Measurements from ENCODE around the gene CEP85L. TPM values are rescaled to one million over a fixed set of nuclear protein-coding genes. Genes with fewer than 3 reads are reported as not detected.

CEP85L gene
- total RNA-seq, 1 experiment from 2014 or later = 4.8 TPM

DNA sequence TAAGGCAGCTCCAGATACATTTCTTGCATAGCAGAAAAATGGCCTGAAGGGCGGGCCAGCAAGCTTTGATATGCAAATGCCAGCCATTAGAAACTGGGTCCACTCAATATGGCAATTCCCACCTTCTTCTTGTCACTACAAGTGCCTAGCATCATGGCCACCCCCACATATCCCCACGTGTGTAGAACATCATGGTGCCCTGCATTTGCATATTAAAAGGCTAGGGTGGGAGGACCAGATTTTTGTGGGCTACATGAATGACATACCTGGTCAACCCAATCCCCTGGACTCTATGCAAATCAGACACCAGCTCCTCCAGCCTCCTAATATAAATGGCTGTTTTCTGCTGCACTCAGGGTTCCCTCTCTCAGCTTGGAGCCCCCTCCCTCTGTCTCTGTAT, 71.6 kb downstream of the CEP85L start:
- H3K36me3 ChIP-seq (ENCODE audit: insufficient read depth, low read length) = no peaks in the 10 kb centered on the region
- H3K27ac ChIP-seq (ENCODE audit: low read length) = no peak overlapping the region
- H3K9ac ChIP-seq (ENCODE audit: low read length) = no peak overlapping the region
- no peaks in the 10 kb centered on the region for H3K9me2 ChIP-seq (replicated peaks; ENCODE audit: insufficient read depth, low read length)
- no peak overlapping the region for H3K4me2 ChIP-seq (ENCODE audit: low read depth, low read length, poor library complexity, severe bottlenecking)
- no peak overlapping the region for H2AFZ ChIP-seq (ENCODE audit: low read length)
- H3K27me3 ChIP-seq (ENCODE audit: low read length) = no peaks in the 10 kb centered on the region
- H4K20me1 ChIP-seq (ENCODE audit: insufficient read depth, low read depth, low read length) = peaks cover 4% of the 10 kb centered on the region; the same call in 1 of the 2 replicates
- no peak overlapping the region for H3K4me3 ChIP-seq (ENCODE audit: low read length)
- H3K9me3 ChIP-seq (ENCODE audit: low read length) = peaks cover 17% of the 10 kb centered on the region
- no peaks in the 10 kb centered on the region for H3K4me1 ChIP-seq (ENCODE audit: low read length)
- H3K79me2 ChIP-seq (ENCODE audit: low read length) = no peaks in the 10 kb centered on the region
- no peak for DNase-seq

DNA sequence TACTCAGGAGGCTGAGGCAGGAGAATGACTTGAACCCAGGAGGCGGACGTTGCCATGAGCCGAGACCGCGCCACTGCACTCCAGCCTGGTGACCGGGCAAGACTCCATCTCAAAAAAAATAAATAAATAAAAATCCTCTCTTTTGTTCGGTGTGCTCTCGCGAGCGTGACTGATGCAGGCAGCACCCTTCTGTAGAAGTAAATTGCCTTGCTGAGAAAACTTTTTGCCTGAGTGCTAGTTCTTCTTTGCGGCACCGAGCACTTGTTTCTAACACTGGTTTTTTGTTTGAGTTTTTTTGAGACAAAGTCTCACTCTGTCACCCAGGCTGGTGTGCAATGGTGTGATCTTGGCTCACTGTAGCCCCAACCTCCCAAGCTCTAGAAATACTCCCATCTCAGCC, 72.8 kb downstream of the CEP85L start:
- no peaks in the 10 kb centered on the region for H3K79me2 ChIP-seq (ENCODE audit: low read length)
- H2AFZ ChIP-seq (ENCODE audit: low read length) = no peak overlapping the region
- 0 out of 2 replicates have a peak, but pooled peaks cover 4% of the 10 kb centered on the region for H4K20me1 ChIP-seq (ENCODE audit: insufficient read depth, low read depth, low read length)
- H3K9ac ChIP-seq (ENCODE audit: low read length) = no peak overlapping the region
- DNase-seq = no peak
- H3K4me1 ChIP-seq (ENCODE audit: low read length) = no peaks in the 10 kb centered on the region
- H3K9me3 ChIP-seq (ENCODE audit: low read length) = peaks cover 28% of the 10 kb centered on the region
- H3K4me2 ChIP-seq (ENCODE audit: low read depth, low read length, poor library complexity, severe bottlenecking) = no peak overlapping the region
- H3K27me3 ChIP-seq (ENCODE audit: low read length) = no peaks in the 10 kb centered on the region
- H3K9me2 ChIP-seq (replicated peaks; ENCODE audit: insufficient read depth, low read length) = no peaks in the 10 kb centered on the region
- no peak overlapping the region for H3K4me3 ChIP-seq (ENCODE audit: low read length)
- no peak overlapping the region for H3K27ac ChIP-seq (ENCODE audit: low read length)
- H3K36me3 ChIP-seq (ENCODE audit: insufficient read depth, low read length) = no peaks in the 10 kb centered on the region; the same call in 1 of the 2 replicates

DNA sequence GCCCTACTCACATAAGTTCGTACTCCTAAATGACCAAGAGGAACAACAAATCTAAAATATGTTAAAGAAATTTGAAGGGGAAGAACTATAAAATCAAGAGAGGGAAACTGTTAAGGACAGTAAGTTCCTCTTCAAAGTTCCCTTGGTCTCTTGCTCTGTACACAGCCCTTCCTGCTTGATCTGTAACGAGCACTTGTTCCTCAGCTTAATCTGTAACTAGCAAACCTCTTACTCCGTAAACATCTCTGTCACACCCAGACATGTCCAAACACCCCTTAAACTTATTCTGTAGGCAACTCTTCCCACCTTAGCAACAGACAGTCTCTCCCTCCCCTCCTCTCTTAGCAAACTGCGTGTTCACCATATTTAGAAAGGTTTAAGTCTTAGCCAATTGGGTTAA, 73.4 kb downstream of the CEP85L start:
- Histone ChIP-seq H3K4me2 (ENCODE audit: low read depth, low read length, poor library complexity, severe bottlenecking) (no peak overlapping the region), H2AFZ (ENCODE audit: low read length) (no peak overlapping the region), H3K27me3 (ENCODE audit: low read length) (no peaks in the 10 kb centered on the region), H3K9me3 (ENCODE audit: low read length) (peaks cover 28% of the 10 kb centered on the region), H3K9ac (ENCODE audit: low read length) (no peak overlapping the region), H3K4me3 (ENCODE audit: low read length) (no peak overlapping the region), H3K9me2 (replicated peaks; ENCODE audit: insufficient read depth, low read length) (no peaks in the 10 kb centered on the region), H3K36me3 (ENCODE audit: insufficient read depth, low read length) (no peaks in the 10 kb centered on the region; the same call in 1 of the 2 replicates), H3K79me2 (ENCODE audit: low read length) (no peaks in the 10 kb centered on the region), H3K4me1 (ENCODE audit: low read length) (no peaks in the 10 kb centered on the region), H3K27ac (ENCODE audit: low read length) (no peak overlapping the region), H4K20me1 (ENCODE audit: insufficient read depth, low read depth, low read length) (no peaks in the 10 kb centered on the region)
- no peak for DNase-seq

DNA sequence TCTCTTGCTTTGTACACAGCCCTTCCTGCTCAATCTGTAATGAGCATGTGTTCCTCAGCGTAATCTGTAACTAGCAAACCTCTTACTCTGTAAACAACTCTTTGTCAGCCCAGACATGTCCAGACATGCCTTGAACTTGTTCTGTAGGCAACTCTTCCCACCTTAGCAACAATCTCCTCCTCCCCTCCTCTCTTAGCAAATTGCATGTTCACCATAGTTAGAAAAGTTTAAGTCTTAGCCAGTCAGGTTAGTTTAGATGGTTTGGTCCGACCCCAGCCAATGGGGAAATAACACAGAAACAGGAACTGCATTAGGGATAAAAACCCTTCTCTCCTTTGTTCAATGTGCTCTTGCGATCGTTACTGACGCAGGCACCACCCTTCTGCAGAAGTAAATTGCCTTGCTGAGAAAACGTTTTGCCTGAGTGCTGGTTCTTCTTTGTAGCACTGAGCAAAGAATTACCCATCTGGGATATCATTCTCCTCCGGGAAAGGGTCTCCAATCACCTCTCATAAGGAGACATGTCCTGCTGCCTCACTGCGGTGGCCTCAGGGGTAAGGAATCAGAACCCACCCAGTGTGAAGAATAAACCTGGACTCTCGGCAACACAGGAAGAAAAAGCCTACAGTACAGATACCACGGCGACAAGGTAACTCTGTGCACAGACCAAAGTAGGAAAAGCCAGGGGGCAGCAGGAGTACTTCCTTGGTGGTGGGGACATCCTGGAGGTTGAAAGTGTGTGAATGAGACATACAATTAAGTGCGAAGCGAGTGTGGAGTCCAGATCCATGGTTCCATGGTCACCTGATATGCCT, 77.1 kb downstream of the CEP85L start:
- no peak overlapping the region for H2AFZ ChIP-seq (ENCODE audit: low read length)
- no peaks in the 10 kb centered on the region for H3K9me2 ChIP-seq (replicated peaks; ENCODE audit: insufficient read depth, low read length)
- peaks cover 20% of the 10 kb centered on the region for H3K9me3 ChIP-seq (ENCODE audit: low read length)
- no peaks in the 10 kb centered on the region for H3K27me3 ChIP-seq (ENCODE audit: low read length)
- H3K9ac ChIP-seq (ENCODE audit: low read length) = no peak overlapping the region
- H3K36me3 ChIP-seq (ENCODE audit: insufficient read depth, low read length) = no peaks in the 10 kb centered on the region; the same call in 1 of the 2 replicates
- no peak overlapping the region for H3K4me3 ChIP-seq (ENCODE audit: low read length)
- H3K4me2 ChIP-seq (ENCODE audit: low read depth, low read length, poor library complexity, severe bottlenecking) = no peak overlapping the region
- no peaks in the 10 kb centered on the region for H3K4me1 ChIP-seq (ENCODE audit: low read length)
- no peaks in the 10 kb centered on the region for H4K20me1 ChIP-seq (ENCODE audit: insufficient read depth, low read depth, low read length)
- DNase-seq = no peak
- no peaks in the 10 kb centered on the region for H3K79me2 ChIP-seq (ENCODE audit: low read length)
- no peak overlapping the region for H3K27ac ChIP-seq (ENCODE audit: low read length)

DNA sequence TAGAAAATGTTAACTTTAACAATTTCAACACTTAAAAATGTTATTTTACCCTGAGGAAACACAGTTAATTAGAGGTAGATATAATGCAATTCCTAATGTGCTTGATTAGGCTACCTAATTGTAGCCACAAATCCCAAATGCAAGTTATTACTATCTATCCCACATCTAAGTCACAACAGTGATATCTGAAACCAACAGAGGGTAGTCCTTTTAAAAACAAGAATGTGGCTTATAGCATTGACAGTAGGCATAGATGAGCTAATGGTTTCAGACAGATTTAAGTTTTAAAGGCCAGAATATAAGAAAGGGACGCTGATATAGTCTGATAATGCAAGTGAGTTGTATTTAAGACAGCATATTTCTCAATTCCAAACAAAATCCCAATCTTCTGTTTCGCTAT, 80.3 kb downstream of the CEP85L start:
- Histone ChIP-seq H3K27me3 (ENCODE audit: low read length) (no peaks in the 10 kb centered on the region), H3K27ac (ENCODE audit: low read length) (no peak overlapping the region), H3K4me2 (ENCODE audit: low read depth, low read length, poor library complexity, severe bottlenecking) (no peak overlapping the region), H4K20me1 (ENCODE audit: insufficient read depth, low read depth, low read length) (0 out of 2 replicates have a peak, but pooled peaks cover 5% of the 10 kb centered on the region), H3K4me3 (ENCODE audit: low read length) (no peak overlapping the region), H3K4me1 (ENCODE audit: low read length) (no peaks in the 10 kb centered on the region), H2AFZ (ENCODE audit: low read length) (no peak overlapping the region), H3K79me2 (ENCODE audit: low read length) (no peaks in the 10 kb centered on the region), H3K9ac (ENCODE audit: low read length) (no peak overlapping the region), H3K9me2 (replicated peaks; ENCODE audit: insufficient read depth, low read length) (no peaks in the 10 kb centered on the region), H3K9me3 (ENCODE audit: low read length) (peaks cover 18% of the 10 kb centered on the region), H3K36me3 (ENCODE audit: insufficient read depth, low read length) (no peaks in the 10 kb centered on the region; the same call in 1 of the 2 replicates)
- DNase-seq = no peak

DNA sequence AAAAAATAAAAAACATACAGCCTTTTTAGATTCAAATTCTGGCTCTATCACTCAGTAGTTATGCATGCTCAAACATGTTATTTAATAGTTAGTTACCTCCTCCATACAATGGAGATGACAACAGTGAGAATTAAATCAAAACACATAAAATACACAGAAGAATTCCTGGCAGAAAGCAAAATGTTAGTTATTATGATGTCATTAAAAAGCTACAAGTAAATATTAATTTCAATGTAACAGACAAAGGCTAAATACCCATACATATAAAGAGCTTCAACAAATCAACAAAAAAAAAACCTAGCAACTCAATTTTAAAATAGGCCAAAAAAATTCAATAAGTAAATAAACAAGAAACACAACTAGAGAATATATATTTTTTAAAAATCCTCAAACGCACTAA, 81.9 kb downstream of the CEP85L start:
- Histone ChIP-seq H3K27me3 (ENCODE audit: low read length) (no peaks in the 10 kb centered on the region), H3K9me2 (replicated peaks; ENCODE audit: insufficient read depth, low read length) (no peaks in the 10 kb centered on the region), H3K9ac (ENCODE audit: low read length) (no peak overlapping the region), H3K36me3 (ENCODE audit: insufficient read depth, low read length) (no peaks in the 10 kb centered on the region; the same call in 1 of the 2 replicates), H3K9me3 (ENCODE audit: low read length) (peaks cover 8% of the 10 kb centered on the region), H3K4me2 (ENCODE audit: low read depth, low read length, poor library complexity, severe bottlenecking) (no peak overlapping the region), H3K27ac (ENCODE audit: low read length) (no peak overlapping the region), H3K4me3 (ENCODE audit: low read length) (no peak overlapping the region), H3K79me2 (ENCODE audit: low read length) (no peaks in the 10 kb centered on the region), H4K20me1 (ENCODE audit: insufficient read depth, low read depth, low read length) (0 out of 2 replicates have a peak, but pooled peaks cover 5% of the 10 kb centered on the region), H2AFZ (ENCODE audit: low read length) (no peak overlapping the region), H3K4me1 (ENCODE audit: low read length) (no peaks in the 10 kb centered on the region)
- no peak for DNase-seq

DNA sequence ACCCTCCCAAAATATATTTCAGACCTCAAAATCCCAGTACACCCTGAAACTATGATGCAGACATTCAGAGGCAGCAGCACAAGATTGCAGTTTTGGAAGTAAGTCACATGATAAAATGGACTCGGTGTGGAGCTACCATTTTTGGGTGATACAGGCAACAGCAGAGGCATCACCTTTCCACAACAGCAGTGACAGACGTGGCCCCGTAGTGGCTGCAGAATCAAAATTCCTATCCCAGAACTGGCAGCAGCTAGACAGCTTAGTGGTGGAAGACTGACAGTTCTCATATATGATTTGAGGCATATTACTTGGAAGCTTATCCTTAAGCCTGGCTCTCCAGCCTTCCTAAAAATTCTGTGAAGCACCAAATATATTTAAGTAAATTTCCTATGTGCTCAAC, 83.4 kb downstream of the CEP85L start:
- Histone ChIP-seq H3K9ac (ENCODE audit: low read length) (no peak overlapping the region), H3K4me3 (ENCODE audit: low read length) (no peak overlapping the region), H3K9me2 (replicated peaks; ENCODE audit: insufficient read depth, low read length) (no peaks in the 10 kb centered on the region), H3K4me1 (ENCODE audit: low read length) (no peaks in the 10 kb centered on the region), H2AFZ (ENCODE audit: low read length) (no peak overlapping the region), H3K27me3 (ENCODE audit: low read length) (no peaks in the 10 kb centered on the region), H4K20me1 (ENCODE audit: insufficient read depth, low read depth, low read length) (peaks cover 5% of the 10 kb centered on the region; the same call in 1 of the 2 replicates), H3K79me2 (ENCODE audit: low read length) (no peaks in the 10 kb centered on the region), H3K9me3 (ENCODE audit: low read length) (no peaks in the 10 kb centered on the region), H3K36me3 (ENCODE audit: insufficient read depth, low read length) (no peaks in the 10 kb centered on the region), H3K27ac (ENCODE audit: low read length) (no peak overlapping the region), H3K4me2 (ENCODE audit: low read depth, low read length, poor library complexity, severe bottlenecking) (no peak overlapping the region)
- DNase-seq = no peak

DNA sequence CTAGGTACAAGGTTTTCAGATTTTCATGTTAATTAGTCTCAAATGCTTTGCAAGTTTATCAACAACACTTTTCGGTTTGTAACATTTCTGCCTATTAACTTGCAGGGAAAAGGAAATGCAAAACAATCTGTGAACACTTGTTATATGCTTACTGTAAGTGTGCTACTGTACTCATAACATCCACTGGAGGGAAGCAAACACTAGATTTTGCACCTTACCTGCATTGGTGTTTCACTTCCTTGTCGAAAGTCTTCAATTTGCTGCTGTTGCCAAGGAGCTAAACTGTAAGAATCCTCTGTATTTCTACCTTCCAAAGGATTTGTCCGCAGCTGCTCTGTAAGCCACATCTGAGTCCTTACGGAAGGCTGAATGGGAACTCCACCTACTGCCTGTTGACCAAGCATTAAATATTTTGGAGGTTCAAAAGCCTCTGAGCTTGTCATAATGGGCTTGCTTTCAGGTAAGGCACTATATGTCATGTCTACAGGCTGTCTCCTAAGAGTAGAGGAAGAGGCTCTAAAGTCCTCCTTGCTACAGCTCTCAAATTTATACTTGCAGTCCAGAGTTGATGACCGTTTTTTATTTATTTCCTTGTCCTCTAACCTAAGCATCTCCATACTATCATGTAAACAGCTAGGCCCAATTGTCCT, 86.0 kb downstream of the CEP85L start:
- no peaks in the 10 kb centered on the region for H3K36me3 ChIP-seq (ENCODE audit: insufficient read depth, low read length)
- peaks cover 5% of the 10 kb centered on the region; the same call in 1 of the 2 replicates for H4K20me1 ChIP-seq (ENCODE audit: insufficient read depth, low read depth, low read length)
- no peak overlapping the region for H3K27ac ChIP-seq (ENCODE audit: low read length)
- H3K27me3 ChIP-seq (ENCODE audit: low read length) = no peaks in the 10 kb centered on the region
- DNase-seq = peak; percentile 87
- H3K4me1 ChIP-seq (ENCODE audit: low read length) = no peaks in the 10 kb centered on the region
- H3K9me3 ChIP-seq (ENCODE audit: low read length) = no peaks in the 10 kb centered on the region
- no peaks in the 10 kb centered on the region for H3K79me2 ChIP-seq (ENCODE audit: low read length)
- H3K4me3 ChIP-seq (ENCODE audit: low read length) = no peak overlapping the region
- H3K4me2 ChIP-seq (ENCODE audit: low read depth, low read length, poor library complexity, severe bottlenecking) = no peak overlapping the region
- H3K9ac ChIP-seq (ENCODE audit: low read length) = no peak overlapping the region
- no peak overlapping the region for H2AFZ ChIP-seq (ENCODE audit: low read length)
- no peaks in the 10 kb centered on the region for H3K9me2 ChIP-seq (replicated peaks; ENCODE audit: insufficient read depth, low read length)
